Activated naive CD4-positive, alpha-beta T cell (primary cell): ENCODE results near the gene RASGRP2.

Source experiments
- DNase-seq, 4 experiments: peaks; one replicate each; lab custom pipeline; 2025; lab: John Stamatoyannopoulos, UW

RASGRP2 gene

GRCh38 chr11:64743591-64744543 is at the start of gene RASGRP2:
RASGRP2 (minus strand) TSS chr11:64744142; CDS start chr11:64742866, 1,276 bp downstream.
- DNase-seq: peak; percentile 57 to 87 (median 72)

- no peak for DNase-seq
These were observed 48.5 kb upstream of the RASGRP2 start for GRCh38 chr11:64792482-64792881.

GRCh38 chr11:64791781-64792291 is 47.9 kb upstream of the RASGRP2 start:
- no peak for DNase-seq

- DNase-seq: no peak
These were observed 46.5 kb upstream of the RASGRP2 start for GRCh38 chr11:64790205-64791095.

GRCh38 chr11:64789331-64790204 is 45.6 kb upstream of the RASGRP2 start:
- no peak for DNase-seq

GRCh38 chr11:64788321-64789215 is 44.6 kb upstream of the RASGRP2 start:
- DNase-seq: no peak

GRCh38 chr11:64787526-64788320 is 43.8 kb upstream of the RASGRP2 start:
- DNase-seq: peak in 3 of 4 experiments; percentile 34 to 55 (median 43)

GRCh38 chr11:64786308-64786707 is 42.4 kb upstream of the RASGRP2 start:
- DNase-seq: no peak

- DNase-seq: no peak
These were observed 41.1 kb upstream of the RASGRP2 start for GRCh38 chr11:64784813-64785581.

- peak; percentile 95 to 100 (median 100) for DNase-seq
These were observed 34.7 kb upstream of the RASGRP2 start, which contains the start of gene SF1 for GRCh38 chr11:64778473-64779298. SF1 (minus strand) TSS chr11:64778542; CDS start chr11:64778392, 150 bp downstream.

GRCh38 chr11:64778223-64778472 is 34.2 kb upstream of the RASGRP2 start:
- no peak for DNase-seq

- DNase-seq: peak; percentile 63 to 83 (median 71)
These were observed 33.7 kb upstream of the RASGRP2 start for GRCh38 chr11:64777449-64778222.

- no peak for DNase-seq
These were observed 32.9 kb upstream of the RASGRP2 start for GRCh38 chr11:64776875-64777274.

- no peak for DNase-seq
These were observed 32.5 kb upstream of the RASGRP2 start for GRCh38 chr11:64776425-64776824.

- no peak for DNase-seq
These were observed 30.2 kb upstream of the RASGRP2 start for GRCh38 chr11:64774144-64774543.

GRCh38 chr11:64772303-64773018 is 28.5 kb upstream of the RASGRP2 start:
- DNase-seq: no peak
